Smooth muscle cell (in vitro differentiated cells): ENCODE measurements around the gene ACTR8. TPM values are rescaled to one million over a fixed set of nuclear protein-coding genes. Genes with fewer than 3 reads are reported as not detected.

ENCODE experiments used
- DNase-seq: peaks from one replicate; lab custom pipeline; 2025; ENCODE audit not compliant: unreplicated experiment; lab: John Stamatoyannopoulos, UW
- H2AFZ ChIP-seq: fragments of 200-600 bp; sonication (generic); 2 replicates; pipeline ENCODE4 v1.6.0; 2016; ENCODE audit warnings: antibody characterized with exemption, low read depth, mild to moderate bottlenecking
- H3F3A ChIP-seq: fragments of 200-600 bp; sonication (generic); 2 replicates; pipeline ENCODE4 v1.6.0; 2017; ENCODE audit warnings: antibody characterized with exemption, low read depth
- H3K27ac ChIP-seq: fragments of 200-600 bp; sonication (generic); 2 replicates; pipeline ENCODE4 v1.5.1; 2016; ENCODE audit warnings: low read depth, mild to moderate bottlenecking
- H3K27me3 ChIP-seq: fragments of 200-600 bp; sonication (generic); 2 replicates; pipeline ENCODE4 v1.6.1; 2016; ENCODE audit warnings: low read depth, mild to moderate bottlenecking
- H3K36me3 ChIP-seq: fragments of 200-600 bp; sonication (generic); 2 replicates; pipeline ENCODE4 v1.5.1; 2016; ENCODE audit warnings: low read depth
- H3K4me1 ChIP-seq: fragments of 200-600 bp; sonication (generic); 2 replicates; pipeline ENCODE4 v1.5.1; 2016; ENCODE audit warnings: low read depth
- H3K4me2 ChIP-seq: fragments of 200-600 bp; sonication (generic); 2 replicates; pipeline ENCODE4 v1.6.0; 2016; ENCODE audit warnings: mild to moderate bottlenecking
- H3K4me3 ChIP-seq: fragments of 200-600 bp; sonication (generic); 2 replicates; pipeline ENCODE4 v1.5.1; 2016; ENCODE audit warnings: mild to moderate bottlenecking
- H3K79me2 ChIP-seq: fragments of 200-600 bp; sonication (generic); 2 replicates; pipeline ENCODE4 v1.6.0; 2016; ENCODE audit warnings: low read depth, mild to moderate bottlenecking
- H3K9ac ChIP-seq: fragments of 200-600 bp; sonication (generic); 2 replicates; pipeline ENCODE4 v1.6.0; 2016; ENCODE audit warnings: low read depth
- H3K9me3 ChIP-seq: fragments of 200-600 bp; sonication (generic); replicated peaks from 2 replicates; pipeline ENCODE4 v1.5.1; 2016; ENCODE audit warnings: low read depth
- H4K20me1 ChIP-seq: fragments of 200-600 bp; sonication (generic); 2 replicates; pipeline ENCODE4 v1.6.0; 2016; ENCODE audit warnings: low read depth
- CTCF ChIP-seq: fragments of 200-600 bp; sonication (generic); IDR thresholded peaks from 2 replicates; pipeline ENCODE4 v1.5.1; 2017; ENCODE audit warnings: borderline replicate concordance, mild to moderate bottlenecking, antibody characterized with exemption; ENCODE audit not compliant: insufficient read depth, poor library complexity, severe bottlenecking
- WGBS: methylation state at CpG from one replicate; pipeline ENCODE4 v1.1.7; 2016; ENCODE audit warnings: low lambda C conversion rate; 5-methylcytosine and 5-hydroxymethylcytosine counted together
- polyA plus RNA-seq: library from polyadenylated mRNA; unstranded; fragments of >200 nt; fragmentation: Nextera tagmentation; extraction: Ambion mirVana; gene quantifications from 2 replicates; pipeline ENCODE4 v1.2.1, GENCODE V29; 2016
- total RNA-seq: library from RNA; depleted of rRNA; stranded (reverse); fragments of >200 nt; gene quantifications from 2 replicates; pipeline ENCODE4 v1.2.3, GENCODE V29; 2014

The ACTR8 gene
- total and polyA plus RNA-seq, 2 experiments from 2014 or later = 17.4 to 23.1 TPM

- Histone ChIP-seq H3K9me3 (no peaks in the 10 kb centered on the region), H3K9ac (peak within 1 kb of the TSS; percentile 99), H4K20me1 (peaks cover 43% of the 10 kb centered on the region), H3K36me3 (no peaks in the 10 kb centered on the region), H3K4me3 (peak within 1 kb of the TSS; percentile 92), H3F3A (no peaks in the 10 kb centered on the region), H3K4me1 (peaks cover 13% of the 10 kb centered on the region), H3K27me3 (peaks cover 24% of the 10 kb centered on the region), H3K4me2 (peak within 1 kb of the TSS; percentile 95), H3K79me2 (peaks cover 43% of the 10 kb centered on the region), H3K27ac (peak within 1 kb of the TSS; percentile 96), H2AFZ (peak within 1 kb of the TSS; percentile 50)
- 1% methylated on average over 73 of the region's 73 CpGs for WGBS
- peak; percentile 87 for DNase-seq
- TF ChIP-seq CTCF = no peak
Measured at GRCh38 chr3:53891497-53892285, 9.7 kb upstream of the ACTR8 start, which contains the start of gene SELENOK. Gene SELENOK (minus strand): TSS chr3:53891859.

GRCh38 chr3:53890726-53891475 lies 8.9 kb upstream of the ACTR8 start:
- 7% methylated on average over 21 of the region's 21 CpGs for WGBS
- TF ChIP-seq CTCF = no peak

GRCh38 chr3:53888232-53888631 lies 6.3 kb upstream of the ACTR8 start:
- H3K79me2 ChIP-seq = peaks cover 43% of the 10 kb centered on the region
- H3K27me3 ChIP-seq = no peaks in the 10 kb centered on the region
- H3F3A ChIP-seq = peaks cover 10% of the 10 kb centered on the region
- 71% methylated on average over 1 of the region's 1 CpG for WGBS
- TF ChIP-seq CTCF = no peak
- no peak for DNase-seq
- peaks cover 51% of the 10 kb centered on the region for H4K20me1 ChIP-seq
- H2AFZ ChIP-seq = no peak overlapping the region
- H3K4me3 ChIP-seq = no peak overlapping the region
- no peak overlapping the region for H3K9ac ChIP-seq
- no peaks in the 10 kb centered on the region for H3K9me3 ChIP-seq
- no peak overlapping the region for H3K4me2 ChIP-seq
- H3K4me1 ChIP-seq = peaks cover 13% of the 10 kb centered on the region
- no peaks in the 10 kb centered on the region for H3K36me3 ChIP-seq
- no peak overlapping the region for H3K27ac ChIP-seq

More at GRCh38 chr3:53890726-53891475, 8.9 kb upstream of the ACTR8 start:
- Histone ChIP-seq H2AFZ (no peak overlapping the region), H4K20me1 (peaks cover 50% of the 10 kb centered on the region), H3K4me3 (peak overlapping the region; percentile 92), H3K79me2 (peaks cover 43% of the 10 kb centered on the region), H3F3A (no peaks in the 10 kb centered on the region), H3K9ac (peak overlapping the region; percentile 99), H3K9me3 (no peaks in the 10 kb centered on the region), H3K4me1 (peaks cover 13% of the 10 kb centered on the region), H3K27me3 (peaks cover 17% of the 10 kb centered on the region), H3K4me2 (peak overlapping the region; percentile 95), H3K36me3 (no peaks in the 10 kb centered on the region), H3K27ac (peak overlapping the region; percentile 96)
- DNase-seq = no peak
